OCI-LY3 (cell line): Measurements from ENCODE around the gene TDRD7.
A peak's percentile ranks its signal among the peaks of the same experiment; 100 is the strongest.

ENCODE experiments used
- H2AFZ ChIP-seq: fragments of 200-600, 300-600 bp; shearing (Covaris generic); 2 replicates; pipeline ENCODE4 v1.6.0; 2014; ENCODE audit warnings: antibody characterized with exemption, low read depth, low read length
- H3K27ac ChIP-seq: fragments of 200-600, 300-600 bp; sonication (generic); 2 replicates; pipeline ENCODE4 v1.5.1; 2014; ENCODE audit warnings: mild to moderate bottlenecking, low read length, moderate library complexity, mixed read lengths
- H3K27me3 ChIP-seq: fragments of 200-600, 300-600 bp; sonication (generic); 2 replicates; pipeline ENCODE4 v1.6.1; 2014; ENCODE audit warnings: low read depth, low read length, mixed read lengths
- H3K36me3 ChIP-seq: fragments of 200-600, 300-600 bp; sonication (generic); replicated peaks from 2 replicates; pipeline ENCODE3; 2014; ENCODE audit warnings: low read depth, low read length, mixed read lengths
- H3K4me1 ChIP-seq: fragments of 300-600, 200-600 bp; sonication (generic); 2 replicates; pipeline ENCODE4 v1.6.1; 2014; ENCODE audit warnings: low read length, mixed read lengths
- H3K4me2 ChIP-seq: fragments of 200-600, 300-600 bp; sonication (generic); 2 replicates; pipeline ENCODE4 v1.6.1; 2014; ENCODE audit warnings: low read length, mixed read lengths
- H3K4me3 ChIP-seq: fragments of 300-600, 200-600 bp; sonication (generic); 2 replicates; pipeline ENCODE4 v1.5.1; 2014; ENCODE audit warnings: antibody characterized with exemption, mild to moderate bottlenecking, low read length, moderate library complexity
- H3K79me2 ChIP-seq: fragments of 300-600, 200-600 bp; shearing (Covaris generic); 2 replicates; pipeline ENCODE4 v1.6.1; 2014; ENCODE audit warnings: mild to moderate bottlenecking, low read length, mixed read lengths
- H3K9ac ChIP-seq: fragments of 300-600, 200-600 bp; shearing (Covaris generic); 2 replicates; pipeline ENCODE4 v1.6.0; 2014; ENCODE audit warnings: mild to moderate bottlenecking, low read length, moderate library complexity
- H3K9me3 ChIP-seq: fragments of 200-600, 300-600 bp; shearing (Covaris generic); 2 replicates; pipeline ENCODE4 v1.6.1; 2014; ENCODE audit warnings: low read length, mixed read lengths; ENCODE audit not compliant: insufficient read depth
- H4K20me1 ChIP-seq: fragments of 200-600, 300-600 bp; sonication (generic); 2 replicates; pipeline ENCODE4 v1.6.1; 2016; ENCODE audit warnings: low read length, mixed read lengths; ENCODE audit not compliant: insufficient read depth
- CTCF ChIP-seq: fragments of 200-600, 300-600 bp; sonication (generic); IDR thresholded peaks from 2 replicates; pipeline ENCODE4 v1.5.1; 2014; ENCODE audit warnings: antibody characterized with exemption, low read length, low read depth
- EZH2phosphoT487 ChIP-seq: fragments of 200-600 bp; shearing (Covaris generic); IDR thresholded peaks from 2 replicates; pipeline ENCODE4 v1.6.1; 2018; ENCODE audit warnings: antibody characterized with exemption, mixed run types, low read depth

The TDRD7 gene

GRCh38 chr9:97374811-97375210 lies 37.1 kb upstream of the TDRD7 start:
- Histone ChIP-seq H3K79me2 (no peaks in the 10 kb centered on the region), H3K4me1 (no peaks in the 10 kb centered on the region), H3K9me3 (no peaks in the 10 kb centered on the region), H3K4me2 (no peak overlapping the region), H2AFZ (no peak overlapping the region), H3K9ac (no peak overlapping the region), H4K20me1 (no peaks in the 10 kb centered on the region), H3K36me3 (no peaks in the 10 kb centered on the region), H3K27ac (no peak overlapping the region), H3K4me3 (no peak overlapping the region), H3K27me3 (no peaks in the 10 kb centered on the region)
- TF ChIP-seq EZH2phosphoT487 (no peak), CTCF (no peak)

- Histone ChIP-seq H4K20me1 (no peaks in the 10 kb centered on the region), H3K36me3 (no peaks in the 10 kb centered on the region), H3K27ac (no peak overlapping the region), H3K4me3 (no peak overlapping the region), H2AFZ (no peak overlapping the region), H3K4me1 (peaks cover under 1% of the 10 kb centered on the region), H3K9me3 (no peaks in the 10 kb centered on the region), H3K79me2 (no peaks in the 10 kb centered on the region), H3K4me2 (no peak overlapping the region), H3K9ac (no peak overlapping the region), H3K27me3 (no peaks in the 10 kb centered on the region)
- no peak for TF ChIP-seq CTCF
- no peak for TF ChIP-seq EZH2phosphoT487
Measured at GRCh38 chr9:97376902-97377301, 35.0 kb upstream of the TDRD7 start.

DNA sequence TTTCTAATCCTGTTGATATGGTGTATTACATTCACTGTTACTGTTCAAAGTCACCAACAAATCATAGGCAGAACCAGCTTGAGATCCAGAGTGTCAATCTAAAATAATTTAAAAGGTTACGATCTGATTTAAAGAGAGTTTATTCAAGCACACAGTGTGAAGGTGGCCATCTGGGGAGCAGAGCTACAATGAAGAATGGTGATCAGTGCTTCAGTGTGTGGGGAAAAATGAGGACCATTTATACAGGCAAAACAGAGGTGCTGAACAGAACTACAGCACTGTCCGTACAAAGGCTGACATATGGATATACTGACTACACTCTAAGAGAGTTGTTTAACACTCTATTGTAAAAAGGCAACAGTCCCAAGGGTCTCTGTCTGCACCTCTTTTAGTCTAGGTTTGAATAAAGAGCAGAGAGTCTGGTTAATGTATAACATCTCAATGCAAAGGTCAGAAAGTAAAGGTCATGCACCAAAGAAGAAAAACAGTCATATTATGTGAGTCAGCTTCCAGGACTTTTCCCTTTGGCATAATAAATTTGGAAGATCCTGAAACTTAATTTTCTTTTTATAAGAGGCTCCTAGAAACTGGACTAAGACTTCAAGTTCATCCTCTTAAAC lies 29.7 kb upstream of the TDRD7 start:
- peak overlapping the region; percentile 22 for H3K4me2 ChIP-seq
- H4K20me1 ChIP-seq: no peaks in the 10 kb centered on the region
- H3K4me3 ChIP-seq: no peak overlapping the region

More for the DNA sequence above, 29.7 kb upstream of the TDRD7 start:
- Histone ChIP-seq H3K9ac (no peak overlapping the region), H3K4me1 (peaks cover 31% of the 10 kb centered on the region), H3K27me3 (no peaks in the 10 kb centered on the region), H3K36me3 (no peaks in the 10 kb centered on the region), H3K9me3 (no peaks in the 10 kb centered on the region), H2AFZ (no peak overlapping the region), H3K27ac (no peak overlapping the region), H3K79me2 (no peaks in the 10 kb centered on the region)
- TF ChIP-seq CTCF (no peak), EZH2phosphoT487 (no peak)
